Breast epithelium (tissue), 4 donors: ENCODE results near the gene PLPPR5. TPM values are rescaled to one million over a fixed set of nuclear protein-coding genes. Genes with fewer than 3 reads are reported as not detected.

Experiments
- DNase-seq, 2 donors: peaks; one replicate each; pipeline ENCODE4 v3.0.0-alpha.2; 2019; ENCODE audit warnings: low spot score in 2 of 2
- H3K27ac ChIP-seq, 2 donors: fragments of 200-600 bp; sonication (generic) in 1 of 2; one replicate each; pipeline ENCODE4 v1.5.1; 2016 to 2019; ENCODE audit warnings: mild to moderate bottlenecking in 1 of 2
- H3K27me3 ChIP-seq, 2 donors: fragments of 200-600 bp; sonication (generic) in 1 of 2; one replicate each; pipeline versions ENCODE4 v1.5.1 to v1.6.0; 2017 to 2019; ENCODE audit warnings: control low read depth in 1 of 2, mild to moderate bottlenecking in 1 of 2
- H3K36me3 ChIP-seq: fragments of 200-600 bp; one replicate; pipeline ENCODE4 v1.5.1; 2019
- H3K4me1 ChIP-seq, 2 donors: fragments of 200-600 bp; sonication (generic); one replicate each; pipeline ENCODE4 v1.5.1; 2016 to 2019; ENCODE audit warnings: control low read depth in 1 of 2
- H3K4me3 ChIP-seq, 3 donors: fragments of 200-600 bp; sonication (generic); 1 replicate in 2 of 3; 2 replicates in 1 of 3; pipeline ENCODE4 v1.5.1; 2016 to 2019; ENCODE audit warnings: mild to moderate bottlenecking in 3 of 3, moderate library complexity in 2 of 3
- H3K9me3 ChIP-seq, 2 donors: fragments of 200-600 bp; sonication (generic) in 1 of 2; one replicate each; pipeline ENCODE4 v1.5.1; 2016 to 2019; ENCODE audit warnings: control low read depth in 1 of 2
- CTCF ChIP-seq, 3 donors: fragments of 450-650 bp; IDR thresholded peaks; one replicate each; pipeline ENCODE4 v1.5.1; 2016 to 2017; ENCODE audit warnings: antibody characterized with exemption in 3 of 3, mild to moderate bottlenecking in 3 of 3, moderate library complexity in 3 of 3
- POLR2A ChIP-seq: fragments of 450-650 bp; IDR thresholded peaks from one replicate; pipeline ENCODE4 v1.6.1; 2016; ENCODE audit warnings: antibody characterized with exemption, mild to moderate bottlenecking, moderate library complexity
- POLR2AphosphoS5 ChIP-seq, 3 donors: sonication (generic); formaldehyde crosslinking; IDR thresholded peaks; one replicate each; pipeline ENCODE4 v1.6.1; 2017; ENCODE audit warnings: antibody characterized with exemption in 3 of 3
- intact Hi-C: fragments of 100-400 bp; cut with DNase I; formaldehyde crosslinking; loops from one replicate; pipeline ENCODE4 v1.15.1; 2023; ENCODE audit warnings: low total_unique reads
- total RNA-seq, 3 donors: library from RNA; depleted of rRNA; stranded (reverse); fragments of >200 nt; gene quantifications; one replicate each; pipeline ENCODE4 v1.1.0, GENCODE V29; 2016

The PLPPR5 gene
- total RNA-seq, 3 donors from 2014 or later = not detected

GRCh38 chr1:98874828-98875227, 129.8 kb downstream of the PLPPR5 start:
- H3K4me1 ChIP-seq = no peaks in the 10 kb centered on the region
- intact Hi-C loops = no loop called here
- TF ChIP-seq POLR2A = no peak
- no peak for TF ChIP-seq POLR2AphosphoS5 (IDR thresholded peaks at IDR 0.05)
- TF ChIP-seq CTCF (IDR thresholded peaks at IDR 0.05) = no peak
- H3K36me3 ChIP-seq = no peaks in the 10 kb centered on the region
- no peak overlapping the region for H3K27ac ChIP-seq
- no peak for DNase-seq
- no peaks in the 10 kb centered on the region for H3K27me3 ChIP-seq
- no peaks in the 10 kb centered on the region for H3K9me3 ChIP-seq
- no peak overlapping the region for H3K4me3 ChIP-seq

- Histone ChIP-seq H3K36me3 (no peaks in the 10 kb centered on the region), H3K4me3 (no peak overlapping the region), H3K9me3 (peaks cover 0 to 5% of the 10 kb centered on the region in 2 donors), H3K27ac (no peak overlapping the region), H3K4me1 (no peaks in the 10 kb centered on the region), H3K27me3 (no peaks in the 10 kb centered on the region)
- TF ChIP-seq POLR2AphosphoS5 (IDR thresholded peaks at IDR 0.05) = no peak
- no peak for TF ChIP-seq CTCF (IDR thresholded peaks at IDR 0.05)
- TF ChIP-seq POLR2A = no peak
- intact Hi-C loops = no loop called here
- no peak for DNase-seq
Observed at GRCh38 chr1:98870959-98871903, 133.4 kb downstream of the PLPPR5 start.

- TF ChIP-seq POLR2A (no peak), CTCF (IDR thresholded peaks at IDR 0.05) (no peak), POLR2AphosphoS5 (IDR thresholded peaks at IDR 0.05) (no peak)
- H3K4me3 ChIP-seq = no peak overlapping the region
- H3K4me1 ChIP-seq = no peaks in the 10 kb centered on the region
- intact Hi-C loops = no loop called here
- no peak overlapping the region for H3K27ac ChIP-seq
- peaks cover 0 to 9% of the 10 kb centered on the region in 2 donors for H3K9me3 ChIP-seq
- H3K27me3 ChIP-seq = no peaks in the 10 kb centered on the region
- H3K36me3 ChIP-seq = no peaks in the 10 kb centered on the region
- DNase-seq = no peak
Observed at GRCh38 chr1:98865796-98866195, 138.9 kb downstream of the PLPPR5 start.

- intact Hi-C loops = no loop called here
- H3K27ac ChIP-seq = no peak overlapping the region
- no peaks in the 10 kb centered on the region for H3K9me3 ChIP-seq
- TF ChIP-seq CTCF (IDR thresholded peaks at IDR 0.05) (no peak), POLR2A (no peak), POLR2AphosphoS5 (IDR thresholded peaks at IDR 0.05) (no peak)
- no peaks in the 10 kb centered on the region for H3K4me1 ChIP-seq
- DNase-seq = no peak
- H3K4me3 ChIP-seq = no peak overlapping the region
- no peaks in the 10 kb centered on the region for H3K36me3 ChIP-seq
- no peaks in the 10 kb centered on the region for H3K27me3 ChIP-seq
Observed at GRCh38 chr1:98860329-98860728, 144.3 kb downstream of the PLPPR5 start.

- no peaks in the 10 kb centered on the region for H3K27me3 ChIP-seq
- no peak overlapping the region for H3K27ac ChIP-seq
- no peaks in the 10 kb centered on the region for H3K36me3 ChIP-seq
- no peaks in the 10 kb centered on the region for H3K4me1 ChIP-seq
- H3K9me3 ChIP-seq = no peaks in the 10 kb centered on the region
- H3K4me3 ChIP-seq = no peak overlapping the region
- intact Hi-C loops = no loop called here
- no peak for DNase-seq
- no peak for TF ChIP-seq CTCF (IDR thresholded peaks at IDR 0.05)
Observed at GRCh38 chr1:98854137-98854536, 150.5 kb downstream of the PLPPR5 start.
